HUES64 (cell line): Measurements from ENCODE around the gene FAS.

Experiments
- H3K27ac ChIP-seq: 2 replicates; pipeline ENCODE4 v1.7.0; 2013; ENCODE audit warnings: low read depth, low read length, inconsistent platforms
- H3K27me3 ChIP-seq: 2 replicates; pipeline ENCODE4 v1.6.1; 2013; ENCODE audit warnings: mild to moderate bottlenecking, low read length; ENCODE audit not compliant: insufficient read depth
- H3K36me3 ChIP-seq: 2 replicates; pipeline ENCODE4 v1.6.1; 2013; ENCODE audit warnings: mild to moderate bottlenecking, low read length; ENCODE audit not compliant: insufficient read depth
- H3K4me1 ChIP-seq: 2 replicates; pipeline ENCODE4 v1.6.1; 2013; ENCODE audit warnings: mild to moderate bottlenecking, low read length, moderate library complexity; ENCODE audit not compliant: insufficient read depth
- H3K4me3 ChIP-seq: 2 replicates; pipeline ENCODE4 v1.5.1; 2013; ENCODE audit warnings: mild to moderate bottlenecking, low read length, moderate library complexity
- H3K9ac ChIP-seq: 2 replicates; pipeline ENCODE4 v1.6.1; 2013; ENCODE audit warnings: mild to moderate bottlenecking, low read depth, low read length
- H3K9me3 ChIP-seq: 2 replicates; pipeline ENCODE4 v1.6.1; 2013; ENCODE audit warnings: low read depth, low read length; ENCODE audit not compliant: insufficient read depth
- WGBS: fragments of 150-250, 120-280 bp; methylation state at CpG from one replicate; pipeline ENCODE4 v1.1.7; 2013; ENCODE audit warnings: missing lambda C conversion rate; 5-methylcytosine and 5-hydroxymethylcytosine counted together

The FAS gene

DNA sequence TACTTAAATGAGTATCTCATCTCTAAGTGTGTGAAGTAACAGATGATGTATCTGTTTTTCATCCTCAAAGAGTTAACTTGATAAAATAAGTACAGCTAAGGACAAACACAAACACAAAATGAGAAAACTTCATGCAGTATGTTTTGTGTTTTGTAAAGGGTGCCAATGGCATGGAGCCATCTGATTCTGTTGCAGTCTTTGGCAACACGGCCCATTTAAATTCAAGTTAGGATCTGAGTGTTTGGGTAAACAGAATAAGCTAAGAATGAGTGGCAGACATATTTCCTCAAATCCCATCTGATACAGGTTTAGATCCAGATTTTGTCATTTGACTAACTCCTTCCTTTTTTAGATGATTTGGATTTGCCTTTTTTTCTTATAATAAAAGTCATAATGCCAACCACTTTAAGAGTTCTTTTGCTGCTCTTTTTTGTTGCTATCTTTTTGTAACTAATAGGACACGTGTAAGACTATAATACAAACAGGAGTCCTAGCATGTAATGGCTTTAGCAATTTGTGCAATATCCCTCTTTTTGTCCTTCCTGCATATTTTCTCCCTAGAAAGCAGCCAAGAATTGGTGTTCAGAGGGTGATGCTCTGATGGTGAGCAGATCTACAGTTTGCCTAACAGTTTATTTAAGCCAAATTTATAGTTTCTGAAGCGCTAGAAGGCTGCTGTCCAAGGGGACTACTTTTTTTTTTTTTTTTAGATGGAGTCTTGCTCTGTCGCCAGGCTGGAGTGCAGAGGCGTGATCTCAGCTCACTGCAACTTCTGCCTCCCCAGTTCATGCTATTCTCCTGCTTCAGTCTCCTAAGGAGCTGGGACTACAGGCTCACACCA is 19.2 kb upstream of the FAS start:
- 89% methylated on average over 5 of the region's 5 CpGs for WGBS
- H3K4me3 ChIP-seq = no peak overlapping the region
- no peak overlapping the region for H3K9ac ChIP-seq
- H3K27me3 ChIP-seq = no peaks in the 10 kb centered on the region
- no peak overlapping the region for H3K27ac ChIP-seq
- H3K4me1 ChIP-seq = no peaks in the 10 kb centered on the region
- H3K36me3 ChIP-seq = no peaks in the 10 kb centered on the region
- H3K9me3 ChIP-seq = no peaks in the 10 kb centered on the region

DNA sequence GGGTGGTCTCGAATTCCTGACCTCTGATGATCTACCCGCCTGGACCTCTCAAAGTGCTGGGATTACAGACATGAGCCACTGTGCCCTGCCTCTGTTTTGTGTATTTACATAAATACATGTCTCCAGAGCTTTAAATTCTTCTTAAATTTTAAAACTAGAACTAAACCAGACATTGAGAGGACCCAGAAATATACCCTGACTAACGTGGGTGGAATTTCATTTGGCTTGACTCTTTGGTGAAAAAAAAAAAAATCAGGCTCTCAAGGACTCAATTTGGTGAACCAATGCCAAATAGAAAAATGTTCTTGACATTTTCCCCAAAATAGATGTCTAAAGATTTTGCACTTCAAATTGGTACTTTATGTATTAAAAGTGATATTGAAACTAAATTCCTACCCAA is 16.6 kb upstream of the FAS start:
- no peaks in the 10 kb centered on the region for H3K9me3 ChIP-seq
- no peak overlapping the region for H3K9ac ChIP-seq
- H3K36me3 ChIP-seq = no peaks in the 10 kb centered on the region
- 92% methylated on average over 3 of the region's 3 CpGs for WGBS
- H3K4me1 ChIP-seq = peaks cover 2% of the 10 kb centered on the region; the same call in 1 of the 2 replicates
- H3K4me3 ChIP-seq = no peak overlapping the region
- no peak overlapping the region for H3K27ac ChIP-seq
- no peaks in the 10 kb centered on the region for H3K27me3 ChIP-seq

DNA sequence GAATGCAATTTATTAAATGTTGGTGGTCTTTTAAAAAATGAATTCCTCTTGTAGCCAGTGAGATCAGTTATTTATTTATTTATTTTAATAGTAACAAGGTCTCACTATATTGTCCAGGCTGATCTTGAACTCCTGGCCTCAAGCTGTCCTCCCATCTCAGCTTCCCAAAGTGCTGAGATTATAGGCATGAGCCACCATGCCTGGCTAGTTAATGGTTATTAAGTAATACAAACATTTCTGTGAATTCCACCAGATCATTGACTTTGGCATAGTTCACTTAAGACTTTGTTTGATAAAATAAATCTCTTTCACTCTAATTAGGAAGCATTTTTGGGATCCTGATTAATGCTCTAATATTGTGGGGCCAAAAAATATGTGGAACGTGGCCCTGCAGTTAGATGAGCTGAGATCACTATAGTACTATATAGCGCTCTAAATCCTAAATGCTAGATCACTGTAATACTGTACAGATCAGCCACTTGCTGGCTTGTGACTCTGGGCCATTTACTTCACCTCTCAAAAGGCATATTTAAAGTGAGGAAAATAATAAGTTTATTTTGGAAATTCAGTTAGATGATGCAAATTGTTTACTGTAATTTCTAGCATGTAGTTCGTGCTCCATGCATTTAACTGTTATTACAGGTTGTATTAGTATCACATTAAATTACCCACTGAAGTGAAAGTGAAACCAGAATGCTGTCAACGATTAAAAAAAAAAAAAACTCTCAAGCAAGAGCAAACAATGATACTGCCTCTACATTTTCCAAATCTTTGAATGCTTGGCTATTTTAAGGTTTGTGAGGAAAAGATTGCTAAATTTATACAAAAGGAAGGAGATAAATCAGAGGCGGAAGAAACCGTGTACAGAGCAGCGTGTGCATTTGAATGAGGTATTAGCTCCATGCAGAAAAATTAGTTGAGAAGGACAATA is 15.9 kb upstream of the FAS start:
- WGBS = 98% methylated on average over 6 of the region's 7 CpGs
- Histone ChIP-seq H3K4me3 (no peak overlapping the region), H3K27me3 (no peaks in the 10 kb centered on the region), H3K4me1 (peaks cover 8% of the 10 kb centered on the region; the same call in 1 of the 2 replicates), H3K27ac (no peak overlapping the region), H3K9ac (no peak overlapping the region), H3K9me3 (no peaks in the 10 kb centered on the region), H3K36me3 (no peaks in the 10 kb centered on the region)

DNA sequence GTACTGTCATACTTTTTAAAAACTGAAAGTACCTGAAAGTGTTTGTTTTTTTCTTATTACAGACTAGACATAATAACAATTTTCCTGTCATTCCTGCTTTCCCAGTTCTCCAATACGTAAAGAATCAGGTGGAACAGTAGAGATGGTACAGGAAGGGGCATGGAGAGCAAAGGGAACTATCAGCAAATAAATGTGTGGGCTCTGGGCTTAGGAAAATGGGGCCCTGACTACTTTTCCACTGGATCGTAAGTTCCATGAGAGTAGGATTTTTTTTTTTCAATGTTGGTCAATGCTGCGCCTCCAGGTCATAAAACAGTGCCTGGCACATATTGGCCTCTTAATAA is 15.2 kb upstream of the FAS start:
- Histone ChIP-seq H3K4me1 (peaks cover 8% of the 10 kb centered on the region; the same call in 1 of the 2 replicates), H3K27ac (no peak overlapping the region), H3K4me3 (no peak overlapping the region), H3K9ac (no peak overlapping the region), H3K36me3 (no peaks in the 10 kb centered on the region), H3K9me3 (no peaks in the 10 kb centered on the region), H3K27me3 (no peaks in the 10 kb centered on the region)
- WGBS = 98% methylated on average over 3 of the region's 3 CpGs

DNA sequence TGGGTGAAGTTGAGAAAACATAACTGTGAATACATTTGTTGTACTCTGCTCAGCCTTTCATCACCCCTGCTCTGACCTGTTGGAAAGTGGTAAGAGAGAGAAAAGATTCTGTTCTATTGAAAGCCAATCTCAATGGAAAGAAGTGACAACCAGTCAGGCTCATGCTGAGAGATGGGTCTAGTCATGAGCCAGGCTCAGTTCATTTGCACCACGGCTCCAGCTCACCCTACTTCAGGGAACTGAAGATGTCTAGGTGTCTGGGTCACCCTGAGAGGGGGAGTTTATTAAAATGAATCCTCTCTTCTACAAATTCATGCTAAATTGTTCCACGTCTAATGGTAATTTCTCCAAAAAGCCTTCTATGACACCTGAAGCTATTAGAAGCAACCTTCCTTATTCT is 12.1 kb upstream of the FAS start:
- Histone ChIP-seq H3K36me3 (no peaks in the 10 kb centered on the region), H3K27ac (no peak overlapping the region), H3K9ac (no peak overlapping the region), H3K27me3 (no peaks in the 10 kb centered on the region), H3K4me3 (no peak overlapping the region), H3K9me3 (no peaks in the 10 kb centered on the region), H3K4me1 (peaks cover 8% of the 10 kb centered on the region; the same call in 1 of the 2 replicates)
- WGBS = 97% methylated on average over 2 of the region's 2 CpGs

DNA sequence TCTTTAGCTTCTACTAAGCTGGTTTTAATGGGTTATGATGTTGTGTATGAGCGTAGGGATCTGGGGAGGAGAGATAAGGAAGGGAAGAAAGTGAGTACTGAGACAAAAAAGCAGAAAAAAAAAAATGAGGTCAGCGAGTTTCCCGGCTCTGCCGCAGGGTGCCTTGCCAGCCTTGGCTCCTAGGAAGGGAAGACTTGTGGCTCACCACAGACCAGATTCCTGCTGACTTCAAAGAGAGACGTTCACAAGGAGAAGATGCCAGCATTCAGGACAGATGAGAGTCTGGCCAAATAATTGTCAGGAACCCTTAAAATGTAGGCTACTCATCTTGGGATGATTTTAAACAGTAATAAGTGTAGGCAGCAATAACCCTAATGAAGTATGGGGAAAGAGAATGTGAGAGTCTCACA is 11.4 kb upstream of the FAS start:
- H3K36me3 ChIP-seq = no peaks in the 10 kb centered on the region
- WGBS = 33% methylated on average over 5 of the region's 5 CpGs
- no peak overlapping the region for H3K27ac ChIP-seq
- no peaks in the 10 kb centered on the region for H3K9me3 ChIP-seq
- H3K9ac ChIP-seq = no peak overlapping the region
- no peaks in the 10 kb centered on the region for H3K27me3 ChIP-seq
- H3K4me1 ChIP-seq = peaks cover 8% of the 10 kb centered on the region; the same call in 1 of the 2 replicates
- H3K4me3 ChIP-seq = no peak overlapping the region

DNA sequence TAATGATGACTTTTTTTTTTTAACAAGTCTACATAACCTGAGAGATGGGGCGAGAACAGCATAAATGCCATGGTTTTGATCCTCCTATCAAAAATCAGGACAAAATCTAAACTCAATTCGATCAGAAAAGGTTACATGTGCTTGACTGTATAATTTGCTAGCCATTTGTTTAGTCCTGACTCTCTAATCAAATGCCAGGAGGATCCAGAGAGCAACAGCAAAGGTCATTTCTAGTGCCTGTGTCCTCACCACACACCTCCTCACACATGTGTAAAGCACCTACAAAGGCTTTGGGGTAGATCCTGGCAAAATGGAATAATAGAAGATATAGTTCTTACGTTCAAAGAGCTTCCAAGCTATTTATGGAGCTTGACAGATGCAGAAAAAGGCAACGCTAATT is 11.0 kb upstream of the FAS start:
- Histone ChIP-seq H3K9ac (no peak overlapping the region), H3K4me3 (no peak overlapping the region), H3K9me3 (no peaks in the 10 kb centered on the region), H3K4me1 (peaks cover 8% of the 10 kb centered on the region; the same call in 1 of the 2 replicates), H3K27ac (no peak overlapping the region), H3K36me3 (no peaks in the 10 kb centered on the region), H3K27me3 (no peaks in the 10 kb centered on the region)
- 88% methylated on average over 4 of the region's 4 CpGs for WGBS

DNA sequence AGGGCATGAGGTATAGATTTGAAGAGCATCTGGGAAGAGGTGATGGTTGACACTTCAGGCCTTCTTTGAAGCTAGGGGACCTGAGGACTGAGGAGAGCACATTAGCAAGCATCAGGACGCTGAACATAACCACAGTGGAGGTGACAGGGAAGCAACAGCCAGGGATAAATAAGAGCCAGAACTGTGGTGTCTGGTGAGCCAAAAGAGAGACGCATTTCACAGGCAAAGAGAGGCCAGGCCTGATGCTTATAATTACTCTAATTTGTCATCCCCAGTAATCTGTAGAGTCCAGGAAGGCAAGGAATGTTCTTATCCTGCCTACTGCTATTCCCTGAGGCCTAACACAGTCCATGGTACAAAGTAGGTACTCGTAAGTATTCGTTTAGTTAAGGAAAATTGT is 10.4 kb upstream of the FAS start:
- Histone ChIP-seq H3K9ac (no peak overlapping the region), H3K9me3 (no peaks in the 10 kb centered on the region), H3K27me3 (no peaks in the 10 kb centered on the region), H3K27ac (no peak overlapping the region), H3K36me3 (no peaks in the 10 kb centered on the region), H3K4me1 (peaks cover 9% of the 10 kb centered on the region; the same call in 1 of the 2 replicates), H3K4me3 (no peak overlapping the region)
- WGBS = 89% methylated on average over 4 of the region's 4 CpGs

DNA sequence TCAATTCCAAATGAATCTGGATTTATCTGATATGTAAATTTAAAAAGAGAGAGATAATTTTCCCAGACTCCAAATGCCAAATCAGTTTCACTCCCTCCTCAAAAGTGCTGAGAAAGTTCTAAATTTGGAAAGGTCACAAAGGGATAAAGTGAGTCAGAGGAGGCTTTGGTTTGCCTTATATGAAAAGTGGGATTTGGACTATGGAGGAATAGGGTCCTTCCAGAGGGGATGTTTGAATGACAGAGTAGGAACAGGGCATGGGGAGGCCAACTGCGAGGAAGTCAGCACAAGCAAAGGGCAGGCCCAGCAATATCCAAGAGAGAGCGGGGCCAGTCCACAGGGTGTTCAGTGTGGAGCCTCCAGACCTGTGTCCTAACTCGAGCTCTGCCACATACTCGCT is 9.8 kb upstream of the FAS start:
- no peak overlapping the region for H3K27ac ChIP-seq
- WGBS = 94% methylated on average over 3 of the region's 4 CpGs
- no peaks in the 10 kb centered on the region for H3K36me3 ChIP-seq

DNA sequence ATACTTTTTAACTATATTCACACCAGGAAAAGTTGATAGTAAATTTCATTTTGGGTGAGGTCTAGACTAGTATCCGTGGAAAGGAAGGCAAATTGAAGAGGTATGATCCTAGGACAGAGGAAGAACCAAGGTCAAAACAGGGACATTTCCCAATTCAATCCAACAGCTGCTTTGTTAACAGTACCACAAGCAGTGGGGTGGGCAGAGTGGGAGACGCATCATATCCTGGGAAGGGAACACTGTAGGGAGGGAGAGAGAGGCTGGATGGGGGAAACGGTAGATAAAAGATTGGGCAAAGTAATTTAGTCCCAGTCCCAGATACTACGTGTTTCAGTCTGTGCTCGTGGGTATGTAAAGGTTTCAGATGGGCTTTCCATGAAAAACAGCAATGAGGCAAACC is 9.2 kb upstream of the FAS start:
- Histone ChIP-seq H3K4me1 (peaks cover 15% of the 10 kb centered on the region; the same call in 1 of the 2 replicates), H3K27me3 (no peaks in the 10 kb centered on the region), H3K36me3 (no peaks in the 10 kb centered on the region), H3K9me3 (no peaks in the 10 kb centered on the region), H3K27ac (no peak overlapping the region), H3K4me3 (no peak overlapping the region), H3K9ac (no peak overlapping the region)
- 94% methylated on average over 5 of the region's 5 CpGs for WGBS

More for the DNA sequence above, 9.8 kb upstream of the FAS start:
- Histone ChIP-seq H3K4me3 (no peak overlapping the region), H3K9me3 (no peaks in the 10 kb centered on the region), H3K27me3 (no peaks in the 10 kb centered on the region), H3K9ac (no peak overlapping the region), H3K4me1 (peaks cover 15% of the 10 kb centered on the region; the same call in 1 of the 2 replicates)

DNA sequence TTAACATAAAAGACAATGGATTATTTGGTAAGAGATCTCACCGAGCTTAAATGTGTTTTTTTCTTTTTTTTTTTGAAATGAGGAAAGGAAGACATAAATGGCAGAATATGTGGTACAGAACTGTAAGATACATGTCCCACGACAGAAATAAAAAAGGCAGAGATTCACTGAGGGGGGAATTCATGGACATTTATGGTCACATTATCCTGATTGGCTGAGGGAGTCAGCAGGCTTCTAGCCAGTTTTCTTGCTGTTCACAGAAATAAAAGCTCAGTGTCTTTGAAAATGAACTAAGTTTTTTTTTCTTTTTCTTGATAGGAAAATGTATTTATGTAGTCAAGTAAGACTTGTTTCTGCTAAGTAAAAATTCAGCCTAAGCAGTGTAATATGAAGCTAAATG is 8.2 kb upstream of the FAS start:
- H3K9ac ChIP-seq = no peak overlapping the region
- no peaks in the 10 kb centered on the region for H3K9me3 ChIP-seq
- H3K27ac ChIP-seq = no peak overlapping the region
- H3K36me3 ChIP-seq = no peaks in the 10 kb centered on the region
- 85% methylated on average over 2 of the region's 2 CpGs for WGBS
- H3K4me1 ChIP-seq = peaks cover 15% of the 10 kb centered on the region; the same call in 1 of the 2 replicates
- no peaks in the 10 kb centered on the region for H3K27me3 ChIP-seq
- H3K4me3 ChIP-seq = no peak overlapping the region
